ENCODE results near the gene SLC35F6.

GRCh38 chr2:26730549-26731344 lies 33.3 kb upstream of the SLC35F6 start:
- TF ChIP-seq CTCF (IDR thresholded peaks at IDR 0.05) (no peak), MLX (CRISPR knock-in tag; IDR thresholded peaks at IDR 0.05) (no peak), PRDM15 (CRISPR knock-in tag; IDR thresholded peaks at IDR 0.05) (no peak), USF2 (CRISPR knock-in tag; IDR thresholded peaks at IDR 0.05) (no peak), NR2C2 (CRISPR knock-in tag; IDR thresholded peaks at IDR 0.05) (no peak), CREB1 (CRISPR knock-in tag; IDR thresholded peaks at IDR 0.05) (no peak), NFYB (CRISPR knock-in tag; conservative IDR thresholded peaks at IDR 0.05; ENCODE audit: low read depth) (no peak), MYBL2 (CRISPR knock-in tag; IDR thresholded peaks at IDR 0.05) (no peak), FOXP4 (CRISPR knock-in tag; IDR thresholded peaks at IDR 0.05) (no peak), MAX (CRISPR knock-in tag; IDR thresholded peaks at IDR 0.05) (no peak), ATF3 (CRISPR knock-in tag; conservative IDR thresholded peaks at IDR 0.05) (no peak)
